OCI-M1 (cell line): ENCODE measurements around the gene WDR38.
A peak's percentile ranks its signal among the peaks of the same experiment; 100 is the strongest.
"Not testable (repeated sequence)": the region's sequence is repeated elsewhere in the genome, so short reads cannot be mapped to it uniquely, and the experiment has no call there.

Experiments
- DNase-seq: peaks from one replicate; lab custom pipeline; 2025; lab: John Stamatoyannopoulos, UW

The WDR38 gene

GRCh38 chr9:124834591-124834990, 18.7 kb upstream of the WDR38 start:
- DNase-seq: no peak

DNA sequence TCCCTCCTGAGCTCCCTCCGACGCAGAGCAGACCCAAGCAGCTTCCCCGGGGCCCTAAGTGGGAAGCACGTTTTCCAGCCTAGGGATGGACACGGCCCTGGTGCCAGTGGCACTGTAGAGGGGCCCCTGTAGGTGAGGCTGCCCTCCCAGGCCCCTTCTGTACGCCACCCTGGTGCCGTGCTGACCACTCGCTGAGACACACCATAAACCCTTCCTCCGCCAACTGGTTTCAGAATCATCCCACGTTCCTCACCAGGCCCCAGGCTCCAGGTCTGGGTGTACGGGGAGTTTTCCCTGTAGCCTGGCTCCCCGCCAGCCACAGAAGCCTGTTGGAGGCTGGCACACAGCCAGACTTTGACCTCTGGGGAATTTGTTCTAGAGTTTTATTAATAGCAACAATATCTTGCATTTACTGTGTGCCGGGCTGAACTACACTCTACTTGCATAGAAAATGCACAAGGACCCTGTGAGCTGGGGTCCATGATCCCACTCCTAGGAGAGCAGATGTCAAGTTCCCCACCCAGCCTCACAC, 18.2 kb upstream of the WDR38 start:
- peak; percentile 16 for DNase-seq

DNA sequence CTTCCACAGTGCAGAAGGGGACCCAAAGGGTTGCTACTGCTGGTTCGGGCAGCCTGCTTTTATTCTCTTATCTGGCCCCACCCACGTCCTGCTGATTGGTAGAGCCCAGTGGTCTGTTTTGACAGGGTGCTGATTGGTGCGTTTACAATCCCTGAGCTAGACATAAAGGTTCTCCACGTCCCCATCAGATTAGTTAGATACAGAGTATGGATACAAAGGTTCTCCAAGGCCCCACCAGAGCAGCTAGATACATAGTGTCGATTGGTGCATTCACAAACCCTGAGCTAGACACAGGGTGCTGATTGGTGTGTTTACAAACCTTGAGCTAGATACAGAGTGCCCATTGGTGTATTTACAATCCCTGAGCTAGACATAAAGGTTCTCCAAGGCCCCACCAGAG, 15.1 kb upstream of the WDR38 start:
- not testable (repeated sequence) for DNase-seq

GRCh38 chr9:124838567-124839275, 14.5 kb upstream of the WDR38 start:
- DNase-seq: not testable (repeated sequence)

DNA sequence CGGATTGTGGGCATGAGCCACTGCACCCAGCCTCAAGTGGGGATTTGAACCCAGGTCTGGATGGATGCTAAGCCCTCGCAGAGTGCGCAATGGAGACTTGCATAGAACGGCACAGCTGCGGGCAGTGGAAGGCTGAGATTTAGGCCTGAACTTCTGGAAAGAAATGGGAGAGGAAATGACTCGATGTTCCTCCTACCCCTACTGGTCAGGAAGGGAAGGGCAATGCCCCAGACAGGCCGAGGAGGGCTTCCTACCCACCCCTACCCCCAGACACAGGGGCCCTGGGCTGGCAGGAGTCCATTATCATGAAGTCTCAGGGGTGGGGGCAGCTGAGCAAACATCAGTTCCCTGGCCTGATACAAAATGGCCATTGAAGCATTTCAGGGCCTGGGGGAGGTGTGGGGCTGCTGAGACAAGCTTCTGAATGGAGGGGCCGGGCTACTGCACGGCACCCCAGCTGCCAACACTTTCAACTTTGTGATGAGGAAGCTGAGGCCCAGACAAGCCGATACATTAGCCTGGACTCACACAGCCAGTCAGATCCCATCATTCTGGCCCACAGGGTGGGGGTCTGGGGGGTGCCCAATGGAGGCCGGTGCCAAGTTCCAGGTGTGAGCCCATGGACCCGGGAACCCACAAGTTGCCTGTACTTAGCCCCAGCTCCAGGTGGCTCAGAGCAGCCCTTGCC, 13.5 kb upstream of the WDR38 start:
- peak; percentile 30 for DNase-seq

GRCh38 chr9:124840300-124840833, 12.9 kb upstream of the WDR38 start:
- no peak for DNase-seq

DNA sequence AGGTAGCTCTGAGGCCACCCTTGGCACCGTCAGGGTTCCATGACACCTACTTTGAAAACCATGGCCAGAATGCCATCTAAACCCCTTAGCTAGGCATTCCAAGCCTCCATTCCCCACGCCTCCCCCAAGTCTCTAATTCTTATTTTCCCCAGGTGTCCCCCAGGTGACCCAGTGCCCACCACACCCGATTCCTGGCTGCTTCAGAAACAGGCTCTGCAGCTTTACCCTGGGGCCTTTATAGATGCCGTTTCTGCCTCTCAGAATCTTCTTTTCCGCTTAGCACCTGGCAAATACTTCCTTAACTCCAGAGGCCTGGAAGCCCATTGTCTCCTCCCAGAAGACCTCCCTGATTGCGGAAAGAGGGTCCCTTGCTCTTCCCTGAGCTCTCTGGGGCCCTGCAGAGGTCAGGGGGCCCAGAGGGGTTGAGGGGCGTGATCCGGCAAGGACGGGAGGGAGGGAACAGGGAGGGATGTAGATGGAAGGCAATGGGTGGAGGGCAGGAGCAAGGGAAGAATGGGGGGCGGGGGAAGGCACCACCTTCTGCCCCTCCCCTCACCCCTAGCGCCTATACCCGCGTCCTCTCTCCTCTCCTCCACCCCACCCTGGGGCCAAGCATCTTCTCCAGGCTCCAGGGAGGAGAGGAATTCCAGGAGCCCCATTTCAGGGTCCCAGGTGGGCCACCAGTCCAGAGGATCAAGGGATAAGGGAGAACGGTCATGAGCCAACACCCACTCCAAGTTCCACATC, 12.0 kb upstream of the WDR38 start:
- DNase-seq: no peak

GRCh38 chr9:124843456-124844034, 9.7 kb upstream of the WDR38 start:
- no peak for DNase-seq

- DNase-seq: no peak
Observed at GRCh38 chr9:124844291-124844690, 9.0 kb upstream of the WDR38 start.

DNA sequence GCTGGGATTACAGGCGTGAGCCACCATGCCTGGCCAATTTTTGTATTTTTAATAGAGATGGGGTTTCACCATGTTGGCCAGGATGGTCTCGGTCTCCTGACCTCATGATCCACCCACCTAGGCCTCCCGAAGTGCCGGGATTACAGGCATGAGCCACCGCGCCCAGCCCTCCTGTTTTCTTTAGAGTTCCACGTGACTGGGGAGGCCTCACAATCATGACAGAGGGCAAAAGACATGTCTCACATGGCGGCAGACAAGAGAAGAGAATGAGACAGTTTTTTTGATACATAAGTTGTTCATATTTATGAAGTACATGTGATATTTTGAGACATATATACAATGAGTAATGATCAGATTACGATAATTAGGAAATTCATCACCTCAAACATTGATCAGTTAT, 6.8 kb upstream of the WDR38 start:
- DNase-seq: not testable (repeated sequence)

DNA sequence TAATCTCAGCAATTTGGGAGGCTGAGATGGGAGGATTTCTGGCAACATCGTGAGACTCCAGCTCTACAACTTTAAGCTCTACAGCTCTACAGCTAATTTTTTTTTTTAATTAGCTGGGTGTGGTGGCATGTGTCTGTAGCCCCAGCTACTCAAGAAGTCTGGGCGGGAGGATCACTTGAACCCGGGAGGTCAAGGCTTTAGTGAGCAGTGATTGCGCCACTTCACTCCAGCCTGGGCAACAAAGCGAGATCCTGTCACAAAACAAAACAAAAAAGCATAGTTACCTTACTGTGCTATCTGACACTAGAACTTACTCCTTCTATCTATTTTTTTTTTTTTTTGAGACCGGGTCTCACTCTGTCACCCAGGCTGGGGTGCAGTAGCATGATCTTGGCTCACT, 6.3 kb upstream of the WDR38 start:
- DNase-seq: no peak

DNA sequence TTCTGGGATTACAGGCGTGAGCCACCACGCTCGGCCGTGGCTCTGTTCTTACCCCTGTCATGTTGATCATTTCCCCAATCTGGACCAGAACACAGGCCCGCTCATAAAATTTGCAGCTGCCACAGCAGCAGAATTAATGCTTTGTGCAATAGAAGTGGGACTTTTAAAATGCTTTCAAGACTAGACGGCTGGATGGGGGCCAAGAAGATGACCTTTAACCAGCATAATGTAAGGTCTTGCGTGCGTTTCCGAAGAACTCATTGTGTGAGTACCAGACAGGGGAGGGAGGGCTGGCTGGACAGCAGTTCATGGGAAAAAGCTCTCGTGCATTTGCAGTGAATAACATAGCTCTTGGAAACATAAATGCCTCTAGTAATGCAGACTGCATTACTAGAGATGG, 3.5 kb upstream of the WDR38 start:
- no peak for DNase-seq

DNA sequence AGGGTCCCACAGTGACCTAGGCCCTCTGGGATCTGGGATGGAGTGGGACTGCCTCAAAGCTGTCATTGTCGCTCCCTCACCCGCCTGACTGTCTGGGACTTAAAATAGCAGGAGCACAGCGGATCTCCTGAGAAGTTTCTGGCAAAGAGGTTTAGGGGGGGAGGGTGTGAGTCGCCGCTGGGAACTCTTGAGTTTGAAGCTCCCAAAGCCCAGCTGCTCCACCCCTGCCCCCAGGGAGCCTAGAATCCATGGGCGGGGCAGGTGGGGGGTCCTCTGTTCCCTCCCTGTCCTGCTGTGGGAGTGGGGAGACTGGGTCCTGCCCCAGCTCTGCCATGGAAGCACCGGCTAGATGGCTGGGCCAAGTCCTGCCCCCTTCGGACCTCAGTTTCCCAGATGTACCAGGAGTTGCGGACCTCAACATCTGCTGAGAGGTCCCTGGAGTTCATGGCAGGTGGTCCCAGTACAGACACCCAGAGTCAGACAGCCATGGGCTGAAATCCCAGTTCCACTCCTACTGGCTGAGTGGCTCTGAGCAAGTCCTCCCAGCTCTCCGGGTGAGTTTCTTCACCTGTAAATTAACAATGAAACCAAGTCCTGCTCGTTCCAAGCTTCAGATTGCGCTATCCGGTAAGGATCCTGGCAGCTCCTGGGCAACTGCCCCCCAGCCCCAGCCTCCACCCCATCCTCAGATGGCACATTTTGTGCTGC, 985 bp upstream of the WDR38 start:
- no peak for DNase-seq

- no peak for DNase-seq
Observed at GRCh38 chr9:124853605-124854143, 414 bp downstream of the WDR38 start.

DNA sequence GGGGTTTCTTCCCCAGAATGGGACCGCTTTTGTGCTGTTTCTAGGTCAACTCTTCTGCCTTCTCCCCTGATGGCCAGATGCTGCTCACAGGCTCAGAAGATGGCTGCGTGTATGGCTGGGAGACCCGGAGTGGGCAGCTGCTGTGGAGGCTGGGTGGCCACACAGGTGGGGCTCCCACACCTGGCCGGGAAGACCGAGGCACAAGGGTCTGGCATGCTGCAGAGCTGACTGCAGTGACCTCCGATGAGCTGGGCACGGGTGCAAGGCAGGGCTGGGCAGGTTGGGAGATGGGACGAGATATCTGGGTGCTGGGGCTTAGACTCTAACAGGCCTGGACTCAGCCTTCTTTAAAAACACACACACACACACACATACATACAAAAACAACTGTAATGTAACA, 901 bp downstream of the WDR38 start:
- DNase-seq: no peak

DNA sequence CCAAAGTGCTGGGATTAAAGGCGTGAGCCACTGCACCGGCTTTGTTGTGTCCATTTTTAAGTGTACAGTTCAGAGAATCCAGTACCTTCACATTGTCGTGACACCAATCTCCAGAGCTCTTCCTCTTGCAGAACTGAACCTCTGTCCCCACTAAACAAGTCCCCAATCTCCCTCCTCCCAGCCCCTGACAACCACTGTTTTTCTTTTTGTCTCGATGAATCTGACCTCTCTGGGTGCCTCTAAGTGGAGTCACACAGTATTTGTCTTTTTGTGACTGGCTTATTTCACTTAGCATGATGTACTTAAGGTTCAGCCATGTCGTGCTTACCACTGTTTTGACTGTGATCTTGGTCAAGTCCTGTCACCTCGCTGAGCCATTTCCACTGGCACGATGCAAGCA, 1.6 kb downstream of the WDR38 start:
- no peak for DNase-seq

- no peak for DNase-seq
Observed at GRCh38 chr9:124855566-124855943, 2.3 kb downstream of the WDR38 start.

- peak; percentile 27 for DNase-seq
Observed at GRCh38 chr9:124855944-124856765, 2.9 kb downstream of the WDR38 start.

DNA sequence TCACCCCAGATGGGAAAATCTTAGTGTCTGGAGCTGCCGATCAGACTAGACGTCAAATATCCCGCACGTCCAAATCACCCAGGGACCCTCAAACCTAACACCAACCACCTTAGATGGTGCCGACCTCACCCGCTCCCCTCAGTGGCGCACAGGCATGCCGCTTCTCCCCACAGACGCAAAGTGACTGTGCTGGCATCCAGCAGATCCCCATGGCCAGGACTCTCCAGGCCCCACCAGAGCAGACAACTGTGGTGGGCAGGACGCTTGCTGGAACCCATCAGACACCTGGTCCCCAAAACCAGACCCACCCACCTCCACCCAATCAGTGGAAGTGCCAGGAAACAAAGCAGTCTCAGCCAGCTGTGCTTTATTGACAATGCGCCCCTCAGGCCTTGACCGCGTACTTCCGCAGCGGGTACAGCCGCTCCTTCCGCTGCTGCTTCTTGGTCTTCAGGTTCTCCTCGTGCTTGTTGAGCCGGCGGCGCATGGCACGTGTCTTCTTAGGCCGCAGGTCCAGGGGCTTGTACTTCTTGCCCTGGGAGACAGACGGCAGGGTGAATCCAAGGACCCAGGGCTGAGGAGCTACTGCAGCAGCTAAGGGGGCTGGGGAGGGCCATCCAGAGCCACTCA, 4.4 kb downstream of the WDR38 start:
- DNase-seq: no peak
